Prostate gland (tissue), 2 donors: ENCODE measurements around the gene ITGA11.

ENCODE experiments used
- CTCF ChIP-seq, 4 experiments: fragments of 200-600 bp in 2 of 4; fragments of 450-650 bp in 2 of 4; sonication (generic) in 2 of 4; IDR thresholded peaks; 1 replicate in 3 of 4; 2 replicates in 1 of 4; pipeline ENCODE4 v1.5.1; 2016 to 2019; ENCODE audit warnings: antibody characterized with exemption in 4 of 4, mild to moderate bottlenecking in 2 of 4, moderate library complexity in 2 of 4
- POLR2A ChIP-seq: fragments of 450-650 bp; IDR thresholded peaks from one replicate; pipeline ENCODE4 v1.6.1; 2016; ENCODE audit warnings: antibody characterized with exemption, mild to moderate bottlenecking

- TF ChIP-seq CTCF (IDR thresholded peaks at IDR 0.05) = no peak
- no peak for TF ChIP-seq POLR2A
Measured at GRCh38 chr15:68370768-68371151, 61.2 kb downstream of the ITGA11 start.
